Right lobe of liver (tissue), 4 donors: ENCODE data around the gene ABLIM2.

ENCODE experiments used
- POLR2A ChIP-seq: fragments of 450-650 bp; IDR thresholded peaks from one replicate; pipeline ENCODE4 v1.6.1; 2017; ENCODE audit warnings: antibody characterized with exemption, mild to moderate bottlenecking
- TF ChIP-seq, protein P1 (sequence below), 4 donors: fragments of 200-600 bp in 3 of 4; fragments of 450-650 bp in 1 of 4; IDR thresholded peaks; one replicate each; pipeline versions ENCODE4 v1.5.1 to v1.8.0; 2016 to 2022; ENCODE audit warnings: antibody characterized with exemption in 4 of 4, mild to moderate bottlenecking in 2 of 4
- donor health status: DM: no; HTN: no; CAD: no.
- donor health status: DM: no; HTN: no; CAD: no.
- donor health status: DM: no; HTN: yes; CAD: no.

DNA sequence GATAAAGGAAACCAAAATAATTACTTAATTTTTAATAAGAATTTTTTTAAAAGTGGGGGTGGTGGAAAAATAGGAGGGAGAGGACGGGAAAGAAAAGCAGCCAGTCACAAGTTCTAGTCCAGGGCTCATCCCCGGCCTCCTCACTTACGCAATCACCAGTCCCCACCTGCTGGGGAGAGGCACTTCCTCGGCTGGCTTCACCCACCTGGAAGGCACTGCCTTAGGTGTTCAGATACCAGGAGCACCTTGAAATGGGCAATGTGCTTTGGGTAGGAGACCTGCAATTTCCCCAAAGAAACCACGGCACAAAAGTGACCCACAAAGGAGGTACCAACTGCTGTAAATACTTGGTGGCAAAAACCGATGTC is 242.8 kb downstream of the ABLIM2 start:
- TF ChIP-seq, protein P1, sequence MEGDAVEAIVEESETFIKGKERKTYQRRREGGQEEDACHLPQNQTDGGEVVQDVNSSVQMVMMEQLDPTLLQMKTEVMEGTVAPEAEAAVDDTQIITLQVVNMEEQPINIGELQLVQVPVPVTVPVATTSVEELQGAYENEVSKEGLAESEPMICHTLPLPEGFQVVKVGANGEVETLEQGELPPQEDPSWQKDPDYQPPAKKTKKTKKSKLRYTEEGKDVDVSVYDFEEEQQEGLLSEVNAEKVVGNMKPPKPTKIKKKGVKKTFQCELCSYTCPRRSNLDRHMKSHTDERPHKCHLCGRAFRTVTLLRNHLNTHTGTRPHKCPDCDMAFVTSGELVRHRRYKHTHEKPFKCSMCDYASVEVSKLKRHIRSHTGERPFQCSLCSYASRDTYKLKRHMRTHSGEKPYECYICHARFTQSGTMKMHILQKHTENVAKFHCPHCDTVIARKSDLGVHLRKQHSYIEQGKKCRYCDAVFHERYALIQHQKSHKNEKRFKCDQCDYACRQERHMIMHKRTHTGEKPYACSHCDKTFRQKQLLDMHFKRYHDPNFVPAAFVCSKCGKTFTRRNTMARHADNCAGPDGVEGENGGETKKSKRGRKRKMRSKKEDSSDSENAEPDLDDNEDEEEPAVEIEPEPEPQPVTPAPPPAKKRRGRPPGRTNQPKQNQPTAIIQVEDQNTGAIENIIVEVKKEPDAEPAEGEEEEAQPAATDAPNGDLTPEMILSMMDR (IDR thresholded peaks at IDR 0.05): no peak
- TF ChIP-seq POLR2A: no peak
